ENCODE data around the gene KIAA0319L.

- TF ChIP-seq CTCF (IDR thresholded peaks at IDR 0.05) (no peak), EP300 (IDR thresholded peaks at IDR 0.05) (no peak), POLR2A (IDR thresholded peaks at IDR 0.05) (no peak)
Measured at GRCh38 chr1:35436078-35436477, 121.1 kb downstream of the KIAA0319L start.
